ENCODE data around the gene STK25.
A peak's percentile ranks its signal among the peaks of the same experiment; 100 is the strongest.
"Not testable (repeated sequence)": the region's sequence is repeated elsewhere in the genome, so short reads cannot be mapped to it uniquely, and the experiment has no call there.

Gene STK25

DNA sequence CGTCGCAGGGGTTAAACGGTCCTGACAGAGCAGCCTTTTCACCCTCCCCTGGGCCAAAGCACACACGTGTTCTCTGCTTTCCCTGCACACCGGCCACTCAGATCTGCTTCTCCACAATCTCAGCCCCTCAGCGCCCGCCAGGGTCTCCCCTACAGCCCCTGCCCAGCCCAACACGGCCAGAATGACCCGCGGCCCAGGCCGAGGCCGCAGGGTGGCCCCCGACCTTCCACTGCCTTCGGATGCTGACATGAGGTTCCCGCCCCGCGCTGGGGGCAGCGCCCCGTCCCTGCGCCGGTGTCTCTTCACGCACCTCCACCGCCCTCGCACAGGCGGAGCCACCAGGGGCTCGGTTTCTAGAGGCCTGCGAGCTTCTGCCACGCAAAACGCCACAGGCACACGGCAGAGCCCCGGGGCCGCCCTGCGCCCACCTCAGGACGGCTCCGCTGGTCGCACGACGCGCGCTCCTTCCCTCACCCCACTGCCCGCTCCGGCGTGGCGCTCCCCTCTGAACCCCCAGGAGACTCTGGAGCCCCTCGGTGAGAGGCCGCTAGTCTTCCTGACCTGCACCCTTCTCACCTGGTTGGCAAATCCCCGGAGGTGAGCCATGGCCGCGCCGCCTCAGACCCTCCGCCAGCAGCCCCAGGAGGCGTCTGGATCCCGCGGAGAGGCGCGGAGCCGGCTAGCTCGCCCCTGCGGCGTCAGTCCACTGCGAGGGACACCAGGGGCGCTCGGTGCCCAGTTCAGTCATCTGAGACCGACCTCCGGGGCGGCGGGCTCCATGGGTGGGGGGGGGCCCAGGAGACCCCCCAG lies 749 bp downstream of the STK25 start:
- DNase-seq, result no peak

DNA sequence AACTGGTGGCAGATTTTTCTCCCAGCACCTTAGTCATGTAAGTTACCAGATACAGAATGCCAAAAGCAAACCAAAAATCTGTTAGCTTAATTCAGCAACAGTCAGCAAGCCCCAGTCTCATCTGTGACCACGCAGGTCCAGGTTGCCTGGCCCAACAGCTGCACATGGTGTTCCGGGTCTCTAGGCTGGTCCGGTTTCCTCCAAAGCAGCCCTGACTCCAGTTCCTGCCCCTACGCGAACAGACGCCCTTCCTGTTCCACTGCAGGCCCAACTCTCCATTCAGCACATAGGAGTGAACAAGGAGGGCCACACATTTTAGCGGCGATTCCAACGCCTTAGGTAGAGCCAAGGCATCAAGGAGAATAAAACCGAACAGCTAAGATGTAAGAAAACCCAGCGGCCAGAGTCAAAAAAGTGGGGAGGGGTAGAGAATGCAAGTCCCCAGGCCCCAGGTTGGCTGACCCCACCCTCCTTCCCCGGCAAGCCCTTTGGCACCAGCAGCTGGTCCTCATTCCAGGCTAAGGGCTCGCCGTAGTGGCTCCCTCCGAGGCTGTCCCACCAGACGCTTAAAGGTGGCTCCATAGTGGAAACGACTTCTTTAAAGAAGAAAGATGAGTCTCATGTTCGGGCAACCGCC lies 1.5 kb downstream of the STK25 start:
- DNase-seq, result no peak

DNA sequence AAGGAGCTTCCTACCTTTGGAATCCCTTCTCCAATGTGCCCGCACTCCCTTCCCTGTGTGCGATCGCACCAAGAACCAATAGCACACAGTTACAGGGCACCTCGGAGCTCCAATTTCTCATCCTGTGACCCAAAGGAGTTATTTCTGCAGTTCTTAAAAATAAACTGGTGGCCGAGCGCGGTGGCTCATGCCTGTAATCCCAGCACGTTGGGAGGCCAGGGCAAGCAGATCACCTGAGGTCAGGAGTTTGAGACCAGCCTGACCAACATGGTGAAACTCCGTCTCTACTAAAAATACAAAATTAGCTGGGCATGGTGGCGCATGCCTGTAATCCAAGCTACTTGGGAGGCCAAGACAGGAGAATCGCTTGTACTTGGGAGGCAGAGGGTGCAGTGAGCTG lies 2.1 kb downstream of the STK25 start:
- not testable (repeated sequence) for DNase-seq

DNA sequence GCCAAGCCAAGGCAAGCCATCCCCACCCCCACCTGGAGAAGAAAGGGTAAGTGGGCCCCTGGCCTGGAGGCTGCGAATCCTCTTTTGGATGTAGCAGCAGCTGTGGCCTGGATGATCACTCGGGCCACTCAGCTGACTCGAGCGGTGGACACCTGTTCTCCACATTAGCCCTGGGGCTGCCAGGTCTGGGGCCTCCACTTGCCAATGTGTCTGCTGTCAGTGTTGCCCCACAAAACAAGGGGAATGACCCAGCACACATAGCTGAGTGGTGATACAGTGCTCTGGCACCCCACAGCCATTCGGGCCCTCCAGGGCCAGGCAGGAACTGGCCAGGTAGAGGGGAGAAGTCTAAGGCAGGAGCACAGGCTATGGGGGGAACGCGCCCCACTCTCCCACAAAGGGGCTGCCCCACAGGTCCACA lies 2.6 kb downstream of the STK25 start:
- DNase-seq, result no peak

DNA sequence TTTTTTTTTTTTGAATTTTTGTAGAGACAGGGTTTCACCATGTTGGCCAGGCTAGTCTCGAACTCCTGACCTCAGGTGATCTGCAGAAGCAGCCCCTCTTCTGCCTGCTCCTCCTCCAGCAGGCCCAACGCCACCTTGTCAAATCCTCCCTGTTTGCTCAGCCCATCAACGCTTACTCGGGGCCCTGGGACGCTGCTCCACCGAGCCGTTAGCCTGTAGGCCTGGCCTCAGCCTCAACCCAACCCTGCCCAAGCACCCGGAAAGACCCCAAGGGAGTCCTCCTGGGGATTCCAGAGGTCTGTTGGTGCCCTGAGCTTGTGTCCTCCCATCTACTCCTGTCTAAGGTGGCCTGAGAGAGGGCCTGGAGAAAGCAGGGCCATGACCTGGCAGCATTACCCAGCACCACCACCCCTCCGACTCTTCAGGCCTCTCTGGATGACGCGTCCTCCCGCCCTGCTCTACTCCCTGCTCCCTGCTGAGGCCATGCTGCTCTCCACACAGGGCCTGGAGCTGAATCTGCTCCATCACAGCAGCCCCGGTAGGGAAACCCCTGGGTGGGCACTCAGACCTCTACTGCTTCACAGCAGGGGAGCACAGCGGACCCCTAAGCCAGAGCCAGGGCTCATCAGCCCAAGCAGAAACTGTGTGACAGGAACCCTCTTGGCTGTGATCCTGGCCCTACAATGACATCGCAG lies 3.2 kb downstream of the STK25 start:
- DNase-seq, result no peak

DNA sequence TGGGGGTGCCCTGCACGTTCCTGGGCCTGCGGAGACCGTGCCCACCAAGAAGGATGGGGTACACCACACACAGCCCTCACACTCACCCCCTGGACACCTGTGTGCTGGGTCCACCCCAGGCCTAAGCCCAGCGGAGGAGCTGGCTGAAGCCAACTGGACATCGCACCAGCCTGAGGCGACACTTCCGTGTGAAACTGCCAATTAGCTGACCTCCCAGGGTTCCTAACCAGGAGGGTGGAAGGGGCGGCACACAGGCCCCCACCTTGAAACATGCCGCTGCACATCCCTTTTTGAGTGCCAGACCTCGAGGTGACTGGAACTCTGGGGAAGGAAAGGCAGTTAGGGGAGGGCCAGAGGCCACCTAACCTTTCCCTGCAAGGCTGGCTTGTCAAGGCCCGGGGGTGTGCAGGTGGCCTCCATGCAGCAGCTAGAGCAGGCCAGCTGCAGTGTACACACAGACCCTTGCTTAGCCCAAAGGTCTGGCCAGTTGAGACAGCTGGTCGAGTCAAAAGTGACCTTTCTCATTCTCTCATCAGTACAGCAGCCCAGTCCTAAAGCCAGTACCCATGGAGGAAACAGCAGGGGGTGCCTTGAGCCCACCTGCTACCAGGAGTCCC lies 4.5 kb downstream of the STK25 start:
- DNase-seq, result no peak

DNA sequence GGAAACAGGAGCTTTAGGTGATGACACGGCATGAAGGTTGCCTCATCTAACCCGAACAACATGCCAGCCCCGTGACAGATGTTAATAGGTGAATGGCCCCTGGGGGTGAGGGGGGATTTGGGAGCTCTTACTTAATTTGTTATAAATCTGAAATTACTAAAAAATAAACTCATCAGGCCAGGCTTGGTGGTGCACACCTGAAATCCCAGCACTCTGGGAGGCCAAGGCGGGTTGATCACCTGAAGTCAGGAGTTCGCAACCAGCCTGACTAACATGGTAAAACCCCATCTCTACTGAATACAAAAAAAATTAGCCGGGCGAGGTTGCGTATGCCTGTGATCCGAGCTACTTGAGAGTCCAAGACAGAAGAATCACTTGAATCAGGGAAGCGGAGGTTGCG lies 6.1 kb downstream of the STK25 start:
- no peak for DNase-seq

DNA sequence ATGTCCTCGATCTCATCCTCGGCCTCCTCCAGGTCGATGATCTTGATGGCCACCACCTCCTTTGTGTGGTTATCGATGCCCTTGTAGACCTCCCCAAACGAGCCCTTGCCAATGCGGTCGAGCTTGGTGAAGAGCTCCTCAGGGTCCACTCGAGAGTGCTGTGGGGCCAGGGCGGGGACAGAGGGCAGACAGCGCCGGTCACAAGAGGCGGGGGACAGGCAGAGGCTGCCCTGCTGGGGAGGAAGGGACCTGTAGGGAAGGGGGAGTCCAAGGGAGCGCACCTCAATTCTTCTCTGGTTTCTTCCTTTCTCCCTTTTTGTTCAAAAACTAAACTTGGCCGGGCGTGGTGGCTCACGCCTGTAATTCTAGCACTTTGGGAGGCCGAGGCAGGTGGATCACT lies 6.8 kb downstream of the STK25 start:
- DNase-seq, result no peak

DNA sequence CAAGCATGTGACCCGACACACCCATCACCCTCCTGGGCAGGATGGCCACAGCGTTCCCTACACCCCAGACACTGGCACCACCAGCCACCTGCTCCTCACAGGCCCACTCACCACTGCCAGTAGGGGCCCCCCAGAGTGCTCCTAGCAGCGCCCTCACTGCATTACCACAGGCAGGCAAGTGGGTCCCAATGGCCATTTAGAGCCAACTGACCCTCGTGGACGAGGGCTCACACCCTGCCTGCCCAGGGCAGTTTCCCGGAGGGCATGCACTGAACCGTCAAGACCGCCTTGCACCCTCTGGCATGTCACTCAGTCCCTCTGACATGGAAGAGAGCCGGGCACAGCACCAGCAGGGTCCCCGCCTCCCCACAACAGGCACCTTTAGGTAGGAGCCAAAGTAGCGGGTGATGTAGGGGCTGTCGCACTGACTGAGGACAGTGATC lies 7.3 kb downstream of the STK25 start:
- no peak for DNase-seq

DNA sequence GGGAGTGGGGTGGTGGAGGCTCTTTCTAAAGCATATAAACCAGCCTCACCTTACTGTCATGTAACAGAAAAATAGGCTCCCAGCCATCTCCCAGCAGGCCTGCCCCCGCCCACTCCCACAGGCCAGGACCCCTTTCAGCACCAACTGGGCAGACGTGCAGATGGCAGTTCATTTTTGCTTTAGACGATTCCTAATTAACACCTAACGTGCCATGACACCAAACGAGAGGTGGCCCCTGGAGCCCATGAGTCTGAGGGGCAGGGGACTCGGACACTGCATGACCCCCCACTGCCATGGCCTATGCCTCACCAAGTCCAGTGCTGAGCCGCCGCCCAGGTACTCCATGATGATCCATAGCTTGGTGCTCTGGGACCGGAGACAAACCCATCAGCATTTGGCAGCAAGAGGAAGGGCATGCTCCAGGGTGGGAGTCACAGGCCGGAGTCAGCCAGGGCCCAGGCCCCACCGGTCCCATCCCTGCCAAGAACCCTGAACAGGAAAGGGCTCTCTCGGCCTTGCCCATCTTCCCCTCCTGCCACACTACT lies 7.9 kb downstream of the STK25 start:
- DNase-seq, result no peak

DNA sequence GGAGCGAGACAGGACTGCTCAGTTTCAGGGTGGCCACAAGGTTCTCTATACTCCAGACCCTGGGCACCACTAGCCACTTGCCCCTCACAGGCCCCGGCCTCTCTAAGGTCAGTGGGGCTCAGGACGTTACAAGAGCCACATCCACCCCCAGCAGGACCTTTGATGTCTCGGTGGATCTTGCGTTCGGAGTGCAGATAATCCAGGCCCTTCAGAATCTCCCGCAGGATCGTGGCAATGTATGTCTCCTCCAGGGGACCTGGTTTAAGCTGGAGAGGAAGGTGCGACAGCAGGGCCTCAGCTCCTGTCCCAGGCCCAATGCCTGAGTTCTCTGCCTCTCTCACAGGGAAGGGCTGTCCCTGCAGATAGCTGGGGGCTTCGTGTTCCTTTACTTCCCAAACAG lies 8.4 kb downstream of the STK25 start:
- no peak for DNase-seq

DNA sequence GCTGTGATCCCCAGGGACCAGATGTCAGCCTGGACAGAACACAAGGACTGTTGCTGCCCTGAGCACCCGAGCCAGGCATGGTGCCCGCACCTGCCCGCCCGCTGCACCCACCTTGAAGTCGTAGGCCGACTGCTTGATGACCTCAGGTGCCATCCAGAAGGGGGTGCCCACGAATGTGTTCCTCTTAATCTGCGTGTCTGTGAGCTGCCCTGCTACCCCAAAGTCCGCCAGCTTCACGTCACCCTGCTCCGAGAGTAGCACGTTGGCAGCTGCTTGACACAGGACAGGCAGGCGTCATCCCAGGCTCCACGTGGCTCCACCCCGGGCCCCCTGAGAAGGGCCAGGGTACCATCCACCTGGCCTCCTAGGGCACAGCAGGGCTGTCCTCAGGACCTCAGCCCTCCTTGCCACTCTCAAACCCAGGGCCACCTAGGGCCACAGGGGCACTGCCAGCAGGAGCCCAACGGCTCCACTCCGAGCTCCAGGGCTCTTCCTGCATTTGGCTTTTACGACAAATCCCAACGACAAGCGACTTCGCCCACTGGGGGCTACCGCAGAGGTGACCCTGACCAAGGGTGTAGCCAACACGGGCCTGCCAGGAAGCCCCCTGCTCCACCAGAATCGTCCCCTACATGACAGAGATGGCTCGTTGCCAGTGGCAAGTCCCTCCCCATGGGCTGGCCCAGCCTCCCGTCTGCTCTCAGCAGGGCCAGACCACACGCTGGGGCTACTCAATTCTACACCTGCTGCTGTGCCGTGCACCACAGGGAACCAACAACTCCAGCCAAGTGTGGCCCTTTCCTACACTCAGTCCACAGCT lies 9.0 kb downstream of the STK25 start:
- peak; percentile 85 for DNase-seq

DNA sequence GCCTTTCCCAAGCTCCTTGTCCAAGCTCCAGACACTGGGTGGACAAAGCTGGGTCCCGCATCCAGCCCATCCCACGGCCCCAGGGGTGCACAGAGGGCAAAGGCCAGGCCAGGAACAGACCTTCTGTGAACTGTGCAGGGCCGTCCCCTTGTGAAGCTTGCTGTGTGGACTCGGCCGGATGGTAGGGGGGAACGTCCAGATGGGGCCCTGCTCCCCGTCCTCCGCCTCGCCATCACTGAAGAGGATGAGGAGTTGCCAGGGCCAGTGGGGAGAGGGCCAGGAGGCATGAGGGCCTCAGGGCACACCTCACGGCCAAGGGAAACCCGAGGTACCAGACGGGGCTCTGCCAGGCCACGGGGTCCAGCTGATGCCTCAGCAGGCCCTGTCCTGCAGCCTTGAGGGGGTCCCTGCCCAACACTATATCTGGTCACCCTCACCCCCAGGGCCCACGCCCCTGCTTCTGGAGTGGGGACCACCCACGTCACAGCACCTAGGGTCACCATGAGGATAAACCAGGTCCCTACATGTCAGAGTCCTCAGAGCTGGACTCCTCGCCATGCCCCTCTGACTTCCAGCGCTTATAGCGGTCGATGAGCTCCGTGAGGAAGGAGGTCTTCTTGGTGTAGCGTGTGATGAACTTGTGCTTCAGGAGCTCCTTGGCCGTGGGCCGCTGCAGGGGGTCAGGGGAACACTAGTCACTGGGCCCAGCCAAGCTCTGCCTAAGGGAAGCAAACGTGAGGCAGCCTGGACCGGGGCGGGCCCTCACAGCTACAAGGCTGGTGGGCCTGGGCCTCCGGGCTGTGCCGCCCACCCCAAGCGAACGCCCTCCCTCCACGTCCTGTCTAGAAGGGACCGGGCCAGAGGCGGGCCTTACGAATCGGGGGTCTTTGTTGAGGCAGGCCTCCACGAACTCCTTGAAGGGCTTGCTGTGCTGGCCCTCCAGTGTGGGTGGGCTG lies 10.0 kb downstream of the STK25 start:
- DNase-seq, result no peak

DNA sequence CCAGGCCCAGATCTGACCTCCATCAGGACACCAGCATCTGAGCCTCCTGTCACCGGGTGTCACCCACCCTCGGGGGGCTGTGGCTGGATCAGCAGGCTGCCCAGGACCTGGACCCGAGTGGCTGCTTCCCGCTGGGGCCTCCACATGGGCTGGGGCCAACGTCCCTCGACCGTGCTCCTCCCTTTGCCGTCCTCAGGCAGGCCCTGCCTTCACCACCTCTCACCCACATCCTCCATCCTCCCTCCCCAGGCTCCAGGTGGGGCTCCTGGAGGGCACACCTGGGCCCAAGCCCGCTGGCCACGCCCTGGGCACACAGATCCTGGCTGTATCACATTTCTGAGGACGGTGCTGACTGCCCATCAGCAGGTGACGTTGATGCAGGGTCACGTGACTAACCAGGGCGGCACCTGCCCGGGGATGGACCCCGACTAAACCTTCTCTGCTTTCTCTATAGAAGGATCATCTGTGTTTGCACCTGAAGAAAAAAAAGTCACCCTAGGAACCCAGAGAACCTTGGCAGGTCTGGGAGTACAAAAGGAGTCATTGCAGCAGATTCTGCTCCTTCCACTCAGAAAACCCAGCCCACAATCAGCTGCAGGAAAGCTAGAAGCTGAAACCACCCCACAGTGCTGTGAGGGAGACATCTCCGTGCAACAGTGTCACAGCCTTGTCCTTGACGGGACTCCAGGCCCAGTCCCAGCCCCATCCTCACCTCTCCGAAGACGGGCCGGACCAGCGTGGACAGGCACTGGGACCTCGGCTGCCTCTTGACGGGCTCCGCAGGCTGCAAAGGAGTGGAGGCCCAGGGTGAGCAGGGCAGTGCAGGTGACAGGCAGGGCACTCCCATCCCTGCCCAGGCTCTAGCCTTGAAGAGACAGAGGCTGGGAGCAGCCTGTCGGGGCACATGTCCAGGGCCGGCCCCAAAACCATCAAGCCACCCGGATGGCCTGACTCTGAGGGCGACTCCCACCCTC lies 11.2 kb downstream of the STK25 start:
- peak; percentile 39 for DNase-seq

DNA sequence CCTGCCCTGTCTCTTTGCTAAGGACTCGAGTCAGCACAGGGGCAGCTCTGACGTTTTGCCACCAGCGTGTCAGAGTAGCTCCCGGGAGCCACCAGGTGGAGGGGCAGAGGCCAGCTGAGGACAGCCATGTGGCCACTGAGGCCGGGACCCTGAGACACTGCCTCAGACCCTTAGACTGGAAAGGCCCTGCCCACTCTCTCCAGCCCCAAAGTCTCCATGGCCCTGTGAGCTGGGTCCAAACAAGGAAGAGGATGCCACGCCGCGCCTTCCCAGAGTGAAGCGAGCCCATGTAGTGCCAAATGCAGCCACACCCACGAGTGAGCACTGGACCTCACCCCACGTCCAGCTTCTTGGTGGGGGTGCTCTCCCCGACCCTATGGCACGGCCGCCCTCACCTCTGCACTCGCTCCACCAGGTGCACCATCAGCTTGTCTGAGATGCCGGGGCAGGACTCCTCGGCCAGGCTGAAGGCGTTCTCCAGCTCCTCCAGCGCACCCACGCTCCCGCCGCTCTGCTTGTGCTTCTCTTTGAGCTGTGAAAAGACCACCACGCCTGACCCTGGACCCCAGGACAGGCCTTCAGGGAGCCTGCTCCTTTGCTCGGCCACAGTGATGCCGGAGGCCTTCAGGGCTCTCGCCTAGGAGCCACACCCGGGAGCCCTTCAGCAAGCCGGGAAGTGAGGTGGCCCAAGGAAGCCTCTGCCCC lies 12.2 kb downstream of the STK25 start:
- DNase-seq, result no peak

DNA sequence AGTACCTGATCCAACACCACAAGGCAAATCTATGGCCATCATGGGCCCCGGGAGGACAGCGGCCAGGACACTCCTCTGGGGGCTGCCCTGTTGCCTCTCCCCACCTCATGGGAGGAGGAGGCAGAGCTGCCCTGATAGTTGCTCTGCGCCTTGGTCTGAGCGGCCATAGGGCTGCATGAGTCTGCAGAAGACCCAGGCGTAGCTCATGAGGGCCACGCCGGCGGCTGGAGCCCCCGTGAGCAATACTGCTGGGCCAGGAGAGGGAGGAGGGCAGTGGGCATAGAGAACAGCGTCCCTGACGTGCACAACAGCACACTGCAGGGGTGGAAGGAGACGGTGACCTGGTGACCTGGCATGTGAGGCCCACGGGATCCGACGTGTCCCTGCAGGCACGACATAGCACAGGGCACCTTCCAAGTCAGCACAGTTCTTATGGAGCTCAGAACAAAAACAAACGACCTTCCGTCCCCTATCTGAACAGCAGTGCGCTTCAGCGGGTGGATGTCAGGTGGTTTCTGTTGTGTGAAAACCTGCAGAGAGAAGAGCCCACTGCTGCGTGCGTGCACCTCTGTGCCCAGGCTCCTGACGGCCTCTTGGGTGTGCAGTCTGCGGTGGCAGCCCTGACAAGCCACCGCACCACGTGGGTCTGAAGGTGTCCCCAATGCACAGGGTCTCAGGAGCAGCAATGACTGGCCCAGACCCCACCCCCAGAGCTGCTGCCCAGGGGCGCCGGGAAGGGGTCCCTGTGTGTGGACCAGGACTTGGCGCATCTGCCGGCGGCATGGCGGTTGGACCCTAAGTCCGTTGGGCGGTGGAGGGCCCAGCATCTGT lies 13.0 kb downstream of the STK25 start:
- DNase-seq, result no peak

DNA sequence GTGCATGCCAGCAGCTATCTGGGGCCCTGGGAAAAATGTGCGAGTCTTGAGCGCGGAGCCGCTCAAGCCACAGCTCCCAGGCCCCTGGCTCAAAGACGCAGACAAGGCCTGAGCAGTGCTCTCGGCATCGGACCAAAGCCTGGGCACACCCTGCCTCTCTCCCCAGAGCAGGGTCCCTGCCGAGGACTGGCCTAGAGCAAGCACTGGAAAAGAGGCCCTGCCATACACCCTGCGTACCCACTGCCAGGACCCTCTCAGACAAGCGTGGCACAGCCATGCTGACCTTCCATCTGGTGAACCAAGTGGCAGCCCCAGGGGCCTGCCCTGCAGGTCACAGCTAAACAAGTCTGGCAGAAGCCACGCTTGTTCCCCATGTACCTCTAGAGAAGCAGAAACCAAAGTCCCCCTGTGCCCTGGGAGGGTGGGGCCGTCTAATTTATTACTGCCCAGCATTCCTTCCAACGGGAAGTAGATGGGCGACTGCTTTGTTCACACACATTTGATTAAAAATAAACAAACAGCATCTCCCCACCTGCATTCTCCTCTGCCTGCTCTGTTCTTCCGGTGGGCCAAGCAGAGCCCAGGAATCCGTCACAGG lies 14.0 kb downstream of the STK25 start:
- no peak for DNase-seq

DNA sequence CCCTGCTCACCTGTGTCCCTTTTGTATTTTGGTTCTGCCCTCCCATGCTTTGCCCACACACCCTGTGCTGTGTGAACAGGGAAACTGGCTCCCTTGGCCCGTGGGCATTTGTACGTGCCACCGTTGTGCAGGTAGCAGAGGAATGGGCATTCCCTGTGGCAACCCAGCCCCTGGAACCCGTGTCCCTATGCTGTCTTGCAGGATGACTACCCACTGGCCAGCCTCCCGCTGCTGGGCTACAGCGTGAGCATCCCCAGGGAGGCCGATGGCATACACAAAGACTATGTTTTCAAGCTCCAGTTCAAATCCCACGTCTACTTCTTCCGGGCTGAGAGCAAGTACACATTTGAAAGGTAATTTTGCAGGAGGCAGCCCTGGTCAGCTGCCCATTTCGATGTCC lies 15.3 kb downstream of the STK25 start:
- no peak for DNase-seq

Data from COR-L47 (cell line).